Astrocyte (in vitro differentiated cells and primary cell): ENCODE data around the gene CLCN5. TPM values are rescaled to one million over a fixed set of nuclear protein-coding genes. Genes with fewer than 3 reads are reported as not detected.
"Not testable (repeated sequence)": the region's sequence is repeated elsewhere in the genome, so short reads cannot be mapped to it uniquely, and the experiment has no call there.

Experiments used
- DNase-seq: peaks from one replicate; pipeline ENCODE4 v3.0.0-alpha.2; 2010; ENCODE audit warnings: low read depth
- FAIRE-seq: peaks from 2 replicates; lab custom pipeline; 2011; peaks lifted over from hg19 to GRCh38; lab: Jason Lieb, UNC
- H2AFZ ChIP-seq: 2 replicates; pipeline ENCODE4 v1.6.0; 2012; ENCODE audit warnings: low read depth, low read length, inconsistent platforms
- H3K27ac ChIP-seq: 2 replicates; pipeline ENCODE4 v1.5.1; 2011; ENCODE audit warnings: low read depth, low read length, inconsistent platforms
- H3K27me3 ChIP-seq: 2 replicates; pipeline ENCODE4 v1.6.0; 2011; ENCODE audit warnings: low read length, inconsistent platforms; ENCODE audit not compliant: insufficient read depth
- H3K36me3 ChIP-seq: 2 replicates; pipeline ENCODE4 v1.5.1; 2011; ENCODE audit warnings: low read length, inconsistent platforms; ENCODE audit not compliant: insufficient read depth
- H3K4me1 ChIP-seq: 2 replicates; pipeline ENCODE4 v1.5.1; 2011; ENCODE audit warnings: low read length, inconsistent platforms; ENCODE audit not compliant: insufficient read depth
- H3K4me2 ChIP-seq: 2 replicates; pipeline ENCODE4 v1.6.0; 2012; ENCODE audit warnings: low read length, inconsistent platforms
- H3K4me3 ChIP-seq: 2 replicates; pipeline ENCODE4 v1.5.1; 2011; ENCODE audit warnings: low read depth, mild to moderate bottlenecking, low read length, inconsistent platforms; ENCODE audit not compliant: insufficient read depth
- H3K79me2 ChIP-seq: 2 replicates; pipeline ENCODE4 v1.6.0; 2012; ENCODE audit warnings: mild to moderate bottlenecking, low read length, inconsistent platforms; ENCODE audit not compliant: insufficient read depth
- H3K9ac ChIP-seq: 2 replicates; pipeline ENCODE4 v1.6.0; 2012; ENCODE audit warnings: mild to moderate bottlenecking, low read length, inconsistent platforms
- H3K9me3 ChIP-seq: 2 replicates; pipeline ENCODE4 v1.5.1; 2012; ENCODE audit warnings: low read depth, mild to moderate bottlenecking, low read length, inconsistent platforms; ENCODE audit not compliant: insufficient read depth
- H4K20me1 ChIP-seq: 2 replicates; pipeline ENCODE4 v1.6.0; 2012; ENCODE audit warnings: low read length, inconsistent platforms; ENCODE audit not compliant: insufficient read depth
- H3K27ac Mint-ChIP-seq: one replicate; pipeline ENCODE4 v1.8.0; 2021; ENCODE audit warnings: mild to moderate bottlenecking, mixed read lengths; ENCODE audit not compliant: unreplicated experiment
- H3K27me3 Mint-ChIP-seq: one replicate; pipeline ENCODE4 v1.8.0; 2021; ENCODE audit warnings: low read depth, mixed read lengths; ENCODE audit not compliant: unreplicated experiment
- H3K36me3 Mint-ChIP-seq: one replicate; pipeline ENCODE4 v1.8.0; 2021; ENCODE audit warnings: low read depth, mixed read lengths; ENCODE audit not compliant: unreplicated experiment
- H3K4me1 Mint-ChIP-seq: one replicate; pipeline ENCODE4 v1.8.0; 2021; ENCODE audit warnings: low read depth, mixed read lengths; ENCODE audit not compliant: unreplicated experiment
- H3K4me3 Mint-ChIP-seq: one replicate; pipeline ENCODE4 v1.8.0; 2021; ENCODE audit warnings: mild to moderate bottlenecking, moderate library complexity, mixed read lengths; ENCODE audit not compliant: unreplicated experiment
- H3K9me3 Mint-ChIP-seq: one replicate; pipeline ENCODE4 v1.8.0; 2021; ENCODE audit warnings: mild to moderate bottlenecking, mixed read lengths; ENCODE audit not compliant: unreplicated experiment
- CTCF ChIP-seq: IDR thresholded peaks from 2 replicates; pipeline ENCODE4 v1.5.1; 2011; ENCODE audit warnings: low read depth, mild to moderate bottlenecking, inconsistent platforms, low read length, moderate library complexity; ENCODE audit not compliant: insufficient read depth
- EZH2 ChIP-seq: IDR thresholded peaks from 2 replicates; pipeline ENCODE4 v1.6.1; 2012; ENCODE audit warnings: mild to moderate bottlenecking, low read length, inconsistent platforms; ENCODE audit not compliant: insufficient read depth
- total RNA-seq: library from RNA; stranded (reverse); gene quantifications from 2 replicates; pipeline ENCODE4 v1.2.1, GENCODE V29; 2021

CLCN5 gene
- total RNA-seq, 1 donor from 2014 or later = 16.7 TPM

- no peak overlapping the region for H2AFZ ChIP-seq
- no peaks in the 10 kb centered on the region for H3K79me2 ChIP-seq
- Mint-ChIP-seq H3K4me3 (no peak overlapping the region), H3K27me3 (no peaks in the 10 kb centered on the region), H3K36me3 (no peaks in the 10 kb centered on the region), H3K27ac (no peak overlapping the region), H3K9me3 (no peaks in the 10 kb centered on the region), H3K4me1 (peaks cover 11% of the 10 kb centered on the region)
- H3K36me3 ChIP-seq = no peaks in the 10 kb centered on the region
- no peak overlapping the region for H3K9ac ChIP-seq
- FAIRE-seq (peak; percentile 65), DNase-seq (no peak)
- H3K4me3 ChIP-seq = no peak overlapping the region
- H3K27me3 ChIP-seq = no peaks in the 10 kb centered on the region
- TF ChIP-seq CTCF = no peak
- no peak for TF ChIP-seq EZH2
- no peak overlapping the region for H3K4me2 ChIP-seq
- H3K4me1 ChIP-seq = no peaks in the 10 kb centered on the region
- H3K27ac ChIP-seq = no peak overlapping the region
- no peaks in the 10 kb centered on the region for H3K9me3 ChIP-seq
- no peaks in the 10 kb centered on the region for H4K20me1 ChIP-seq
Measured at GRCh38 chrX:50002067-50002714, 79.8 kb downstream of the CLCN5 start.

GRCh38 chrX:50003467-50003866 is 81.1 kb downstream of the CLCN5 start:
- Mint-ChIP-seq H3K27me3 (no peaks in the 10 kb centered on the region), H3K9me3 (no peaks in the 10 kb centered on the region), H3K27ac (no peak overlapping the region), H3K36me3 (no peaks in the 10 kb centered on the region), H3K4me1 (peaks cover 9% of the 10 kb centered on the region), H3K4me3 (no peak overlapping the region)
- H3K4me3 ChIP-seq = no peak overlapping the region
- H2AFZ ChIP-seq = no peak overlapping the region
- no peak overlapping the region for H3K27ac ChIP-seq
- no peaks in the 10 kb centered on the region for H3K79me2 ChIP-seq
- TF ChIP-seq EZH2 (no peak), CTCF (no peak)
- H4K20me1 ChIP-seq = no peaks in the 10 kb centered on the region
- FAIRE-seq (no peak), DNase-seq (no peak)
- H3K9me3 ChIP-seq = no peaks in the 10 kb centered on the region
- no peaks in the 10 kb centered on the region for H3K4me1 ChIP-seq
- H3K36me3 ChIP-seq = no peaks in the 10 kb centered on the region
- H3K27me3 ChIP-seq = no peaks in the 10 kb centered on the region
- H3K4me2 ChIP-seq = no peak overlapping the region
- H3K9ac ChIP-seq = no peak overlapping the region

GRCh38 chrX:50003927-50004326 is 81.5 kb downstream of the CLCN5 start:
- DNase-seq (no peak), FAIRE-seq (no peak)
- Histone ChIP-seq H3K9me3 (no peaks in the 10 kb centered on the region), H3K79me2 (no peaks in the 10 kb centered on the region), H2AFZ (no peak overlapping the region), H3K4me1 (no peaks in the 10 kb centered on the region), H3K9ac (no peak overlapping the region), H3K4me3 (no peak overlapping the region), H3K36me3 (no peaks in the 10 kb centered on the region), H3K4me2 (no peak overlapping the region), H3K27ac (no peak overlapping the region), H3K27me3 (no peaks in the 10 kb centered on the region), H4K20me1 (no peaks in the 10 kb centered on the region)
- Mint-ChIP-seq H3K9me3 (no peaks in the 10 kb centered on the region), H3K27me3 (no peaks in the 10 kb centered on the region), H3K4me1 (peaks cover 6% of the 10 kb centered on the region), H3K27ac (no peak overlapping the region), H3K4me3 (no peak overlapping the region), H3K36me3 (no peaks in the 10 kb centered on the region)
- no peak for TF ChIP-seq CTCF
- no peak for TF ChIP-seq EZH2

GRCh38 chrX:50025591-50025990 is 103.2 kb downstream of the CLCN5 start:
- not testable (repeated sequence) for H3K27me3 ChIP-seq, H3K4me1 ChIP-seq, H3K36me3 ChIP-seq, H3K9ac ChIP-seq, H3K4me3 Mint-ChIP-seq, H3K79me2 ChIP-seq, H3K9me3 ChIP-seq, H3K4me3 ChIP-seq, H3K4me2 ChIP-seq, H3K27ac ChIP-seq, H3K27ac Mint-ChIP-seq, H2AFZ ChIP-seq, H3K4me1 Mint-ChIP-seq, H3K9me3 Mint-ChIP-seq, DNase-seq, H4K20me1 ChIP-seq, FAIRE-seq, H3K27me3 Mint-ChIP-seq, H3K36me3 Mint-ChIP-seq
